Urothelium cell line (cell line): ENCODE data around the gene PSPC1.

ENCODE experiments used
- DNase-seq: peaks from one replicate; pipeline ENCODE4 v3.0.0; 2011; ENCODE audit warnings: low spot score, mixed read lengths
- FAIRE-seq: peaks from 2 replicates; lab custom pipeline; 2011; peaks lifted over from hg19 to GRCh38; lab: Jason Lieb, UNC

PSPC1 gene

DNA sequence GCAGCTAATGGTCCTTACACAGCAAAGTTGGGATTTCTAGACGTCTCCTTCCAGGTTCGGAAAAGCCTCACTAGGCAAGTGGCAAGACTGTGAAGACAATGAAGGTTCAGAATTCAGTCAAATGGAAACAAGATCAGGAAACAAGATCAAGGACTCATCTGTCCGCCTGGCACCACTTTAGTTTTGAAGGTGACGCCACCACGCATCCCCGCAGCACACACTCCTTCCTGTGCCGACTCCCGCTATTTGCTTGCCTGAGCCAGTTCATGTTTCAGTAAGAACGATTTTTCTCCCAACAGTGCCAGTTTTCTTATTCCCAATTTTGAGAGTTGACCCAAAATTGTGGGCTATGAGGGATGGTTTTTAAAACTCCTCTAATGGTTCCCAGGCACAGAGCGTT lies 107.8 kb downstream of the PSPC1 start:
- FAIRE-seq (no peak), DNase-seq (no peak)

DNA sequence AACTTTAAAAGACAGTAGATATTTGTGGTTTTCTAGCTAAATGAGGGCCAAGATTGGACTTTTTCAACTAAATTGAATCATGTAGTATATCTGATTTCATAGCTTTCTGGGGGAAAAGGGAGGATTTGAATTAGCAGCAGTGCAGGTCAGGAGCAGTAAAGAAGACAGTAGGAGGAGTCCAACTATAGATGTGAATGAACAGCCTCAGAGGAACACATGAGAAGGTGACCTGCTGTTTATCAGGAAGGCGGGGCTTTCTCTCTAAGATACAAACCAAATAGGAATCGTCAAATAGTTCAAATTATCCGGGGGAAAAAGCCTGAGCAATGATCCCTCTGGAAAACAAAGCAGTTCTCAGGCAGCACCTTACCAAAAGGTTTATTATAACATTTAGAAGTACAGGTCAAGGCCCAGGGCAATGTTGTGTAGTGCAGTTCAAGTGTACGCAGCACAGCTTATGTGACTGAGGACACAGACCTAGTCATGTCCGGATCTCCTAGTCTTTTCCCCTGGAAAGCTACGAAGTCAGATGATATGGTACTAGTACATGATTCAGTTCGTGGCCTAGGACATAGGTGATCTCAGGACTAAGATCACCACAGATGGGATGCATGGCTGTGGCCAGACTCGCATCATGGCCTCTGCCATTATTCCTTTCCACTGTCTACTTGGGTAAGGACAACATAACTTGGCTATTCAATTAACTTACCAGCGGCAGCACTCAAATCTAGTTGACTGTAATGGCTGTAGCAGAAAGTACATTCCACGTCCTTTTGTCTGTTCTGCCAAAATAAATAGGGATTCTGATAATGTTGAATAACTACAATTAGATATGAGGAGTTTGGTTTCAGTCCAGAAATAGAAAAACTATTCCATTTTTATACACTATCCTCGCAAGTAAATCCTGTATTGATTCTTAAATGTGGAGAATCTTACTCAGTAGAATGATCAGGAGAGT lies 109.0 kb downstream of the PSPC1 start:
- DNase-seq (no peak), FAIRE-seq (no peak)

DNA sequence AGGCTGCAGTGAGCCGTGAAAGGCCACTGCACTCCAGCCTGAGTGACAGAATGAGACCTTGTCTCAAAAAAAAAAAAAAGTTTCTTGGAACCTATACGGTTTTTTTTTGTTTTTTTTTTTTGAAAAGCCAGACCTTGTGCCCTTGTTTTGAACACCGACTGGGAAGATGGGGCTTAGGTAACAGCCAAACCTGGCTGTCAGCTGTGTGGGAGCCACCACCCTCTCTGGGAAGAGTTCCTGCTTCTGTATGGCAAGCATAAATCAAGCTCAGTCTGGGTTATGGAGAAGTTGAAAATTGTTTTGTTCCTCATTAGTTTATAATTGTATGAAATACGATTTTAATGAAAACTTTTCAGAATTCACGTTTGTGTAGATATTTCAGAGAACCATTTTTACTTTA lies 109.8 kb downstream of the PSPC1 start:
- FAIRE-seq (no peak), DNase-seq (no peak)

DNA sequence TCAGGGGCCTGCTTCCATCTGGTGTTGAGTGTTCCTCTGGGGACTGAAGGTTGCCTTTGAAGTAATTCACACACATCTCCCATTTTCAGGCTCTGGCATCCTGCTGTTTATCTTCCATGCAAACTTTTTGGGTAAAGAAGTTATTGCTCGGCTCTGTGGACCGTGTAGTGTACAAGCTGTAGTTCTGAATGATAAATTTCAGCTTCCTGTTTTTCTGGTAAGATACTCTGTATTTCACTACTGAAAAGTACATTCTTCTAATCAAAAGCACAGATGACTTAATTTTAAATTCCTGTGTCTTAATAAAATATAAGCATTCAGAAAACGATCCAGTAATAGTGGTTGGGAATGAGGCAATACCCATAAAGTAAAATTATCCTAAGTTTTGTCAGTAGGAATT lies 112.6 kb downstream of the PSPC1 start:
- no peak for DNase-seq
- FAIRE-seq, result no peak

DNA sequence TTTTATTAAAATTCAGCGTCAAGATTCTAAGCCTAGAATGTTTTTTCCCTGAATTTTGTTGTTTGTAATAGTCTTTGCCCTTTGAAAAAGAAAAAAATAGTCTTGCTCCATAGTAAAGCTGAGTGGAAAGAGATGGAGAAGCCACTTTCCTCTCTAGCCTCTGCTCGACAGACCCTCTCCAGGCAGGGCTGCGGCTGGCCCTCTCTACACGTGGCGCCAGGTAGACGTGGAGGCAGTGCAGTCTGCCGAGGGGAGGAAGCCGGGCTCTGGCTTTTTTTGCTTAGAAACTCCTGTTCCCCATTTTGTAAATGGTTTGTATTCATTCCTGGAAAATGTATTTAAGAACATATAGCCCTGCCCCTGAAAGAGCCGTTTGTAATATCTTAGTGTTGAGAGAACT lies 114.0 kb downstream of the PSPC1 start:
- FAIRE-seq, result no peak
- no peak for DNase-seq

DNA sequence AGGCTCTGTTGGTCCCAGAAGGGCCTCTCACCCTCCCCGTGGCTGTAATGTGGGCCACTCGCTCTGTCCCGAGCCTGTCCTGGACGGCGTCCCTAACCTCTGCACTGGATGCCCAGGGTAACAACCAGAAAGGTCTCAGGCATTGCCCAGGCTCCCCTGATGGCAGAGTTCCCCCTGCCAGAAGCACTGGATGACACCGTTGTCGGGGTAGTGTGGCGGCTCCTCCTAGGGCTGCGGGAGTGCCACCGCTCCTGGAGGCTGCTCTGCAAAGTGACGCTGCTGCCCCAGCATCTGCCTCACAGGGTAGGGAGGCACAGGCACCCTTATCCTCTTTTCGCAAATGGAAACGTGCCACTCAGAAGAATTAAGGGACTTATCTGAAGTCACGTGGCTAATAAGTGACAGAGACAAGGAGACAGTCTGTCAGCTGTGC lies 117.3 kb downstream of the PSPC1 start:
- no peak for FAIRE-seq
- DNase-seq, result no peak

DNA sequence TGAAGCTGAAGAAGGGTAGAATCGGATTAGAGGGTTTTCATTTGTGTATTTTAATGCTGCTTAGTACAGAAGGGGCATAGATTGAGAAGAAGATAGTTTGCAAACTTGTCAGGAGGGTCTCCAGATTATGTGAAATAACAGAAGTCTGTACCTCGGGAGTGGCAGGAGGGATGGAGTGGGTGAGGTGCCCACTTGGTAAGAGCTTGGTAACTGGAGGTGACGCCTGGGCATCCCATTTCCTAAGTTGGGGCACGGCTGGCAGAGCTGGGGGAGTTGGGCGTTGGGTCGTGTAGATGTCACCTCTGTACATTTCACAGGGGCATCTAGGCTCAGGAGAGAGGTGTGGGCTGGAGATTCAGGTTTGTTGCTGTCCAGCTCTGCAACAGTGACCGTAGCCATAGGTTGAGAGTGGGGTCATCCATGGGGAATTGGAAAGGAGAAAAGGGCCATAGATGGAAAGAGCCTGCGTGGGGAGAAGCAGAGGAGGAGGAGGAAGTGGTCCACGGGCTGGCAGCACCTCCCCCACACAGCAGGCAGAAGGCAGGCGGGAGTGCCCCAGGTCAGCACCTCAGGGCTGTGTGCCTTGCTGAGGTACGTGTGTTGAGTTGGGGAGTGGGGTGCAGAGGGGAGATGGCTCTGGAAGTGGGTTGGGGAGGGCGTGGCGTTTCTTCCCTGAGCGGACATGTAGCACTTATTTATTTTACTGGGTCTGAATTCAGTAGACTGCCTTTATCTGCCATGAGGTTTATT lies 118.1 kb downstream of the PSPC1 start:
- DNase-seq (no peak), FAIRE-seq (no peak)

DNA sequence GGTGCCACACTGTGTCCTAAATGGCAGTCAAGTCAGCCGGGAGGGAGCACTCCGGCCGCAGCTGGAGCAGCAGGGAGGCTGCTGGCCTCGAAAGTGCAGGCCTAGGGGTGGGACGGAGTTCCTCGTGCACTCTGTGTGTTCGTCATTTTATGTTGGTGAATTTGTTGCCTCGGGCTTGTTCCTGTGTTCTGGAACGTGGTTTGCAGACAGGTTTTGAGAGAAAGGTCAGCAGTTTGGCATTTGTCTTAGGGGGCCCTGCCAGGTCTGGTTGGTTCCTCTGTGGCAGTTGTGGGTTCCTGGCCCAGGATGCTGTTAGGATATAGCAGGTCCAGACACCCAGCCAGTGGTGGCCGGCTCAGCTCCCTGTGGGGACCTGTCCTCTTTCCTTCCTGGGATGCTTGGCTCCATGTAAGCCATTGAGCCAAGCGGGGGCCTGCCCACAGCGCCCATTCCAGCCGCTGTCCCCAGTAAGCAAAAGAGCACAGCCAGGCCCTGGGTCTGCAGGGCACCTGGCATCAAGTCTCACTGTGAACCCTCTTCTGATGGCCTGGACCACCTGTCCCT lies 119.2 kb downstream of the PSPC1 start:
- FAIRE-seq, result no peak
- no peak for DNase-seq

DNA sequence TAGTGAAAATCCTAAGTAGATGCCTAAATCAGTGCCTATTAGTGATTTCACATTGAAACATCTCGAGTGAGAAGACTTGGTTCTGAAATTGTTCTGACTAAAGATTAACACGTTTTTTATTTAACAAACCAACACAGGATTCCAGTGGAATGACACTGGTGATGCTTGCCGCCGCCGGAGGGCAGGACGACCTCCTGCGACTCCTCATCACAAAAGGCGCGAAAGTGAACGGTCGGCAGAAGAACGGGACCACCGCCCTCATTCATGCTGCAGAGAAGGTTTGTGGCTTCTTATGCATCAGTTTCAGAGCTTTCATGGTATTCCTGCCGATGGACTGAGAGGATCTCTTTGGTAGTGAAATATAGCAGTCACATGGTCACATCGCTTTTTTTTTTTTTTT lies 121.2 kb downstream of the PSPC1 start:
- no peak for FAIRE-seq
- no peak for DNase-seq

DNA sequence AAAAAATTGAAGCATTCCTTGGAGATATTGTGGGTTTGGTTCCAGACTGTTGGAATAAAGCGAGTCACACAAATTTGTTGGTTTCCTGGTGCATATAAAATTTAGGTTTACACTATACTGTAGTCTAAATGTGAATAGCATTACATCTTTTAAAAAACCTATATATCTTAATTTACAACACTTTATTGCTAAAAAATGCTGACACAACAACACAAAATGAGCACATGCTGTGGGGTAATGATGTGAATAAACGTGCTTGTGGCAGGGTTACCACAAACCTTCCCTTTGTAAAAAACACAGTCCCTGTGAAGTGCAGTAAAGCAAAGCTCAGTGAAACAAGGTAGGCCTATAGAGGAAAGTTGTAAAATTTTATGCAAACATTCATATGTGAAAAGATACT lies 121.6 kb downstream of the PSPC1 start:
- DNase-seq (no peak), FAIRE-seq (no peak)

DNA sequence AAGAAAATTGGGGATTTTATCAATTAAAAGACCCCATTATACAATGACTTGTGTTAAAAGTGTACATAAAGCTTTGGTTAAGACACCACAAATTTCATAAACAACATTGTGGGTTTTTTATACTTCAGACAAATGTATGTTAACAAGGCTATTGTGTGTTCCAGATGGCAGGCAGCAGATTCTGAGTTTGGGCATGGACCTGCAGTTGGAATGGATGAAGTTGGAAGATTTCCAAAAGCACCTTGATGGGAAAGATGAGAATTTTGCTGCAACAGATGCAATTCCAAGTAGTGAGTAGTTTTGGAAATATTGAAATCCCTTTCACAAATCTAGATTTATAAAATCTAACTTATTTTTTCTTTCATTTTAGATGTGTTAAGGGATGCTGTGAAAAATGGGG lies 123.9 kb downstream of the PSPC1 start:
- DNase-seq, result no peak
- FAIRE-seq, result no peak

DNA sequence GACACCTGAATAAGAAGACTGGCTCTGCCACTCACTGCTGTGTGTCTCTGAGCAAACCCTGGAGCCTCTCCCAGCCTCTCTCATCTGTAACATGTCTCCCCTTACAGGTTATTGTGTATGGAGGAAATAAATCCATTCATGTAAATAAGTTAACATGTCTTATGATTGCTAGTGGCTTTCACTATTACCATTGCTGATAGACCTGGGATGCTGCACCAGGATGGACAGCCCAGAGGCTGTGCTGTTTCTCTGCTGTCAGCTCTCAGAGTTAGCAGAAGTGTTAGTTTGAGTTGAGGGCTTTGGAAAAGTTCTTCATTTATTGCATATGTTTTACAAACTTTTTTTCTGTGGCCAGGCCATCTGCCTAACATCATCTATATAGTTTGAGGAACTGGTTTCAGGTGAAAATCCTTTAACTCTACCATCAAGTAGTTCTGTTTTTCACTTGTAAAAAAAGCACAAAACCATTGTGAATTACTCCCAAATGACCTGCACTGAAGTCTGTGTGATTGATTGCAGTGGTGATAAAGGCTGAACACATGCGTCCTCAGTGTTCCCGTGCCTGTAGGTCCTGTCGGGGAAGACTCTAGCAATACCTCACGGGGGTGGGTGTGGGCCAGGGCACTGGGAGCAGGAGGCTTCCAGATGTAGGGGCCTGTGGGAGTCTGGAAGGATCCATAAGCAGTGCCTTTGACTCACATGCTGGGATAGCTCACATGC lies 124.7 kb downstream of the PSPC1 start:
- FAIRE-seq, result no peak
- DNase-seq, result no peak
